HG02840 (cell line): ENCODE data around the gene NDUFS2.
"Not testable (repeated sequence)": the region's sequence is repeated elsewhere in the genome, so short reads cannot be mapped to it uniquely, and the experiment has no call there.

Source experiments
- ATAC-seq: cut with Tn5 transposase; IDR thresholded peaks from one replicate; pipeline ENCODE4 v1.9.1; 2021; ENCODE audit warnings: mild to moderate bottlenecking, moderate library complexity, moderate number of reproducible peaks; ENCODE audit not compliant: unreplicated experiment, low FRiP score

Gene NDUFS2

DNA sequence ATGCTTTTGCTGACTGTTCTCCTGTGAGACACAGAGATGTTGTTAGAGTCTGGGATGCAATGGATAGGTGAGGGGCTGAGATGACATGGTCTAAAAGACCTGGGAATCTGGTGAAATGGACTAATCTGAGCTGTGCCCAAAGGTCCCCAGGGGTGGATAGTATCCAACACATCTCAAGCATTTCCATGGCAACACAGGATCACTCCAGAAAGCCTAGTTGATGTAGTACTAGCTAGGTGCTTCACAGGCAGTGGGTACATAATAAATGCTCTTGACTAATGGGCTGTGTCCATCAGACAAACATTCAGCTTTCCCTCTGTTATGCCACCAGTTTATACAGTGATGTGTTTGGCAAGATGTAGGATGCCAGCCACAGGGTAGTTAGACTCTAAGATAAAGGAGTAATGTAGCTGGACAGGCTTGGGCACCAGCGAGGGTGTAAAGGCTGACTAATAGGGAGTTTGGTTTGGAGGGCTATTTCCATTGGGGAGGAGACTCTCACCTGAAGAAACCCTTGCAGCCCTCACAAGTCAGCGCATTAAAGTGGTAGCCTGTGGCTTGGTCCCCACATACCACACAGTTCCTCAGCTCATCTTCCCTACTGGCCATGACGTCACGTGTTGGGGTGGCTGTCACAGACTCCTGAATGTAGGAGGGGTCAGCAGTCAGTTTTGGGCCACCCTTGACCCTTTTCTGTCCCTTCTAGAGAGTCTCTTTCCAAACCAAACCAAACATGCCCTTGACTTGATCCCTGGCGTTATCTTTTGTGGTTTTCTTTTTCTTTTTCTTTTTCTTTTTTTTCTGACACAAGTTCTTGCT lies 34.0 kb downstream of the NDUFS2 start:
- ATAC-seq: no peak

GRCh38 chr1:161238039-161238473 lies 35.9 kb downstream of the NDUFS2 start, which contains the start of gene NR1I3:
TSS of gene NR1I3 (minus strand) at chr1:161238203. CDS start at chr1:161236565, 1,638 bp downstream.
- ATAC-seq: no peak

GRCh38 chr1:161241682-161242081 lies 39.5 kb downstream of the NDUFS2 start:
- no peak for ATAC-seq

- no peak for ATAC-seq
Measured at GRCh38 chr1:161242313-161242712, 40.1 kb downstream of the NDUFS2 start.

DNA sequence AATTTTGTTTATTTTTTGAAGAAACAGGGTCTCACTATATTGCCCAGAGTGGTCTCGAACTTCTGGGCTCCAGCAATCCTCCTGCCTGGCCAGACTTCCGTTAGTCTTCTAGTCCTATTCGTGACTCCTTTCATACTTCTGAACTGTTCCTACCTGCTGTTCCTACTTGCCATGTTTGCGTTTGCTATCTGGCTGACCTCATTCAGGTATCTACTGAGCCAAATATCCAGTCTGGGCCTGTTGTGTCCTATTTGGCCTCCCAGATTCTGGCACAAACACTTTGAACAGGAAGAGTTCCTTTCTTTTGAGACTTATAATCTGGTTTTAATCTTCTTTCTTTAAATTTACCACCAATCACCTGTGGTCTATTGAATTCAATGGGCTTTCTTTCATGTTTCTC lies 42.7 kb downstream of the NDUFS2 start:
- ATAC-seq: no peak

GRCh38 chr1:161250100-161250499 lies 47.9 kb downstream of the NDUFS2 start:
- not testable (repeated sequence) for ATAC-seq

DNA sequence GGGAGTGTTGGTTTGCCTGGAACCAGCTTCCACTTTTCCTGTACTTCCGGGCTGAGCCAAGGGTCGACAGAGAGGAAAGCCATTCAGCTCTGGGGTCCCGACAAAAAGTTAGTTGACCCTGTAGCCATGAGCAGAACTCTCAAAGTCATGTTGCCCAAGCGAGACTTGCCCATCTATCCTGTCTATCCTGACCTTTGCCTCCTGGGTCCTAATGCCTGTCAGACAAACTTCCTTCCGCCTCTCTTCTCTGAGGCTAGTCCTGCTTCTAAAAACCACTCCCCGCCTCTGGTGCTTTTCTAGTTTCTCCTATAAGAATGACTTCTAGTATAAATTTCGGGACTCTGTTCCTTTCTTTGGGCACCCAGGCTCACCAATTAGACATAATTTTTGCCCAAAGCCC lies 48.7 kb downstream of the NDUFS2 start:
- no peak for ATAC-seq

GRCh38 chr1:161251579-161251978 lies 49.4 kb downstream of the NDUFS2 start:
- ATAC-seq: no peak

DNA sequence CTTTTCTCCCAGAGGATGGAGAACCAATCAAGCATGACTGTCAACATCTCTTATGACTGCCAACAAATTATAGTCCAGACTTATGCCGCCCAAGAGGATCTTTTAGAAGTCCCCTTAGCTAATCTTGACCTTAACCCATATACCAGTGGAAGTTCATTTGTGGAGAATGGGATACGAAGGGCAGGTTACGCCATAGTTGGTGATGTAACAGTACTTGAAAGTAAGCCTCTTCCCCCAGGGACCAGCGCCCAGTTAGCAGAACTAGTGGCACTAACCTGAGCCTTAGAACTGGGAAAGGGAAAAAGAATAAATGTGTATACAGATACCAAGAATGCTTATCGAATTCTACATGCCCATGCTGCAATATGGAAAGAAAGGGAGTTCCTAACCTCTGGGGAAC lies 53.1 kb downstream of the NDUFS2 start:
- ATAC-seq: not testable (repeated sequence)

DNA sequence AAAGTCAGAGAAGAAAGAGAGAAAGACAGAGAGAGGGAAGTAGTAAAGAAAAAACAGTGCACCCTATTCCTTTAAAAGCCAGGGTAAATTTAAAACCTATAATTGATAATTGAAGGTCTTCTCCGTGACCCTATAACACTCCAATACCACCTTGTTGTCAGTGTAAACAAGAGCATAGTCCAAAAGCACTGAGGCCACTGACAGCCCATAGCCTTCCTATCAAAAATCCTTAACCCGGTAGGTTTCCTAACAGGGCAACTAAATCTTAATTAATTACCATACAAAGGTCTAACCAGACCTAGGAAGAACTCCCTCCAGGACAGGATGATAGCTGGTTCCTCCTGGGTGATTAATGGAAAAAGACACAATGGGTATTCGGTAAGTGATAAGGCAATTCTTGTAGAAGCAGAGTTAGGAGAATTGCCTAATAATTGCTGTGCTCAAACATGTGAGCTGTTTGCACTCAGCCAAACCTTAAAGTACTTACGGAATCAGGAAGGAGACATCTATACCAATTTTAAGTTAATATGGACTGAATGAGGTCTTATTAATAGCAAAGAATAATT lies 53.9 kb downstream of the NDUFS2 start:
- not testable (repeated sequence) for ATAC-seq

DNA sequence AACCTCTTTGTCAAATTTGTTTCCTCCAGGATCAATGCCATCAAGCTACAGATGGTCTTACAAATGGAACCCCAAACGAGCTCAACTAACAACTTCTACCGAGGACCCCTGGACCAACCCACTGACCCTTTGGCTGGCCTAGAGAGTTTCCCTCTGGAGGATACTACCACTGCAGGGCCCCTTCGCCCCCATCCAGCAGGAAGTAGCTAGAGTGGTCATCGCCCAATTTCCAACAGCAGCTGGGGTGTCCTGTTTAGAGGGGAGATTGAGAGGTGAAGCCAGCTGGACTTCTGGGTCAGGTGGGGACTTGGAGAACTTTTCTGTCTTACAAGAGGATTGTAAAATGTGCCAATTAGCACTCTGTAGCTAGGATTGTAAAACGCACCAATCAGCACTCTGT lies 54.9 kb downstream of the NDUFS2 start:
- not testable (repeated sequence) for ATAC-seq

- ATAC-seq: no peak
Measured at GRCh38 chr1:161258439-161259344, 56.5 kb downstream of the NDUFS2 start, which contains the start of gene PCP4L1. TSS of gene PCP4L1 (plus strand) at chr1:161258745. CDS start at chr1:161258975, 230 bp downstream.

DNA sequence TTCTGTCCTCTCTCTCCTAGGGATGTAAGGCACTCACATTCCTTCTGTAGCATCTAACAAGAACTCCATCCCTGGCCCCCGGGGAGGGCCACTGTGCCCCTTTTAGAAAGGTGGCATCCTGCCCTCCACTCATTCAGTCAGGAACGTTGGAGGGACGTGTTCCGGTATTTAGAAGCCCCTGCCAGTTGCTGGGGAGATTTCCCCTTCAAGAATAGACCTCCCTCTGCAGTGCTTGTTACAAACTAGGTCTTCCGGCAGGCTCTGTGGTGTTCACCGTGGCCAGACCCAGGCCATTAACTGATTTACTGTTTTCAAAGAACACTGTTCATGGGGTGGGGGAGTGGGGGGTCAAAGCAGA lies 57.2 kb downstream of the NDUFS2 start:
- no peak for ATAC-seq

DNA sequence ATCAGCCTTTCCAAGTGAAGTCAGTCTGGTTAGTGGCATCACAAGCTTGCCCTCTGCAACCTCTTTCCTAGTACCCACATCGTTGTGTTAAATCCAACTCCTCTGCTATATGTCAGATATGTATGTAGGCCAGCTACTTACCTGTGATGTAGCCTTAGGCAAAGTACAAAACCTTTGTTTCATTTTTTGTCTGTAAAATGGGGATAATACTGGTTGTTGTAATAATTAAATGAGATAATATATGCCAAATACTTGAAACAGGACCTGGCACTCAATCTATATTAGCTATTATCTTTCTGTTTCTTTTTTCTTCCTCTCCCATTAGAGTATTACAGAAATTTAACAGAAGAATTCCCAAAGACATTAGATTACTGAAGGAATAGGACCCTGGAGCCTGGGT lies 57.6 kb downstream of the NDUFS2 start:
- ATAC-seq: no peak

GRCh38 chr1:161260376-161261260 lies 58.5 kb downstream of the NDUFS2 start:
- no peak for ATAC-seq

DNA sequence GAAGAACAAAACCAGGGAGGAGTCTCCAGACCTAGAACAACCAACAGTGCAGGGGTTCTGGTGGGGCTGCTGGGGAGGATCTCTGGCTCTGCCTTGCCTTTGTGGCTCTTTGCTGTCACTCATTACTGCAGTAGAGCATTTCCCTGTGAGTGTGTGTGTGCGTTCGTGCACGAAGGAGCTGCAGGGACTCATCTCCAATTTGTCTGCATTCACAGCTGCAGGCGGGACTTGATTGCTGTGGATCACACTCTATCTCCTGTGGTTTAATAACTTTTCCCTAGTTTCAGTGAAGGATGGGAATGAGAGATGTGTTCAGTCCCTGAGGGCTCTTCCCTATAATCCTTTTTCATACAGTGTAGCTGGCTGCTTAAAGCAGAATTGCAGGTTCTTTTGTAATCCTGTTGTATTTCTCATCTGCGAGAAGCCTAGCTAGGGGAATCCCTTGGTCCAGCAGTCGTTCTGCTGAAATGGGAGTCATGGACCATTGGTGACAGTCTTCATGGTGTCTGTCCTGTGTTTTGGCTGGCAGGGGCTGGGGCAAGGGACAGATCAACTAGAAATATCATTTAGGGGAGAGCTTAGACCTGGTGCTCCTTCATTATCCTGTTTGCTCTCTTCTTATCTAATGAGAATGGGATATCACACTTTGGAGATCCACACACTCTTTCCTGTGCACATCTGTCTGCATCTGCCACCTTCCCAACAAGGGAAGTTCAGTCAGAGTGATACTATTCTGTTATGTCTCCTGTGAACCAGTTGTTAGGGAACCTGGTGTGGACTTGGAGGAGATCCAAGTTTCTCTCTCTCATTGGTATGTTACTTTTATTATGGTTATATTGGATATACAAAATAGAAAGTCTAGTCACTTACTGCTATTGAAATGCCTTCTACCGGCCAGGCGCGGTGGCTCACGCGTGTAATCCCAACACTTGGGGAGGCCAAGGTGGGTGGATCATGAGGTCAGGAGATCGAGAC lies 59.4 kb downstream of the NDUFS2 start:
- no peak for ATAC-seq
